ENCODE data around the gene APOL1. TPM values are rescaled to one million over a fixed set of nuclear protein-coding genes. Genes with fewer than 3 reads are reported as not detected.

APOL1 gene
- total RNA-seq, 1 donor from 2014 or later, result not detected

- Histone ChIP-seq H3K27ac (no peak overlapping the region), H3K4me3 (no peak overlapping the region), H3K4me1 (no peaks in the 10 kb centered on the region), H3K27me3 (no peaks in the 10 kb centered on the region), H3K9ac (no peak overlapping the region), H3K4me2 (no peak overlapping the region), H3K36me3 (no peaks in the 10 kb centered on the region), H3F3A (ENCODE audit: low read depth) (no peaks in the 10 kb centered on the region), H3K9me3 (ENCODE audit: low read depth) (no peaks in the 10 kb centered on the region), H4K20me1 (ENCODE audit: low read depth) (no peaks in the 10 kb centered on the region), H3K79me2 (ENCODE audit: low read depth) (no peaks in the 10 kb centered on the region), H2AFZ (replicated peaks) (no peak overlapping the region)
- peaks cover 6% of the 10 kb centered on the region for H3K9me3 Mint-ChIP-seq
- TF ChIP-seq EZH2 (IDR thresholded peaks at IDR 0.05) (no peak), EZH2phosphoT487 (IDR thresholded peaks at IDR 0.05) (no peak), CTCF (IDR thresholded peaks at IDR 0.05) (no peak)
- H3K4me1 Mint-ChIP-seq, result no peaks in the 10 kb centered on the region
- H3K27ac Mint-ChIP-seq, result no peak overlapping the region
- peaks cover 6% of the 10 kb centered on the region for H3K27me3 Mint-ChIP-seq (ENCODE audit: insufficient read depth, low read depth)
- no peak overlapping the region for H3K4me3 Mint-ChIP-seq
- DNase-seq (ENCODE audit: low spot score), result no peak
- peaks cover 53% of the 10 kb centered on the region for H3K36me3 Mint-ChIP-seq
These were observed 40.0 kb downstream of the APOL1 start for GRCh38 chr22:36292823-36293530.

GRCh38 chr22:36293606-36294292 lies 40.8 kb downstream of the APOL1 start:
- Histone ChIP-seq H2AFZ (replicated peaks) (no peak overlapping the region), H3K79me2 (ENCODE audit: low read depth) (no peaks in the 10 kb centered on the region), H3K4me2 (no peak overlapping the region), H3K9ac (no peak overlapping the region), H3K36me3 (no peaks in the 10 kb centered on the region), H3K4me3 (no peak overlapping the region), H3F3A (ENCODE audit: low read depth) (no peaks in the 10 kb centered on the region), H3K27ac (no peak overlapping the region), H3K27me3 (no peaks in the 10 kb centered on the region), H3K9me3 (ENCODE audit: low read depth) (no peaks in the 10 kb centered on the region), H3K4me1 (no peaks in the 10 kb centered on the region), H4K20me1 (ENCODE audit: low read depth) (no peaks in the 10 kb centered on the region)
- Mint-ChIP-seq H3K36me3 (peaks cover 49% of the 10 kb centered on the region), H3K27me3 (ENCODE audit: insufficient read depth, low read depth) (peaks cover 5% of the 10 kb centered on the region), H3K27ac (no peak overlapping the region), H3K4me3 (no peak overlapping the region), H3K4me1 (no peaks in the 10 kb centered on the region), H3K9me3 (peaks cover 6% of the 10 kb centered on the region)
- DNase-seq (ENCODE audit: low spot score), result no peak
- TF ChIP-seq EZH2phosphoT487 (IDR thresholded peaks at IDR 0.05), result no peak
- TF ChIP-seq CTCF (IDR thresholded peaks at IDR 0.05), result no peak
- no peak for TF ChIP-seq EZH2 (IDR thresholded peaks at IDR 0.05)

- Mint-ChIP-seq H3K4me3 (no peak overlapping the region), H3K9me3 (peaks cover 6% of the 10 kb centered on the region), H3K36me3 (peaks cover 45% of the 10 kb centered on the region), H3K27ac (no peak overlapping the region), H3K27me3 (ENCODE audit: insufficient read depth, low read depth) (peaks cover 5% of the 10 kb centered on the region), H3K4me1 (no peaks in the 10 kb centered on the region)
- H3K4me3 ChIP-seq, result no peak overlapping the region
- H3K9me3 ChIP-seq (ENCODE audit: low read depth), result no peaks in the 10 kb centered on the region
- no peaks in the 10 kb centered on the region for H3F3A ChIP-seq (ENCODE audit: low read depth)
- no peak overlapping the region for H3K27ac ChIP-seq
- H3K36me3 ChIP-seq, result no peaks in the 10 kb centered on the region
- H3K79me2 ChIP-seq (ENCODE audit: low read depth), result no peaks in the 10 kb centered on the region
- H3K9ac ChIP-seq, result no peak overlapping the region
- no peak overlapping the region for H3K4me2 ChIP-seq
- H4K20me1 ChIP-seq (ENCODE audit: low read depth), result no peaks in the 10 kb centered on the region
- no peaks in the 10 kb centered on the region for H3K4me1 ChIP-seq
- no peak for TF ChIP-seq EZH2phosphoT487 (IDR thresholded peaks at IDR 0.05)
- no peak for TF ChIP-seq CTCF (IDR thresholded peaks at IDR 0.05)
- TF ChIP-seq EZH2 (IDR thresholded peaks at IDR 0.05), result no peak
- no peaks in the 10 kb centered on the region for H3K27me3 ChIP-seq
- no peak for DNase-seq (ENCODE audit: low spot score)
- H2AFZ ChIP-seq (replicated peaks), result no peak overlapping the region
These were observed 41.3 kb downstream of the APOL1 start for GRCh38 chr22:36294293-36294620.

All from neural progenitor cell (in vitro differentiated cells).